ENCODE data around the gene DOK6. TPM values are rescaled to one million over a fixed set of nuclear protein-coding genes. Genes with fewer than 3 reads are reported as not detected.

Gene DOK6
- total RNA-seq, 2 experiments from 2014 or later: not detected

GRCh38 chr18:69697069-69697468 is 296.4 kb downstream of the DOK6 start:
- no peaks in the 10 kb centered on the region for H3K9me3 Mint-ChIP-seq (ENCODE audit: low read depth)
- no peaks in the 10 kb centered on the region for H3K4me1 Mint-ChIP-seq
- ChIA-PET POLR2A (interaction anchor here (0.5 kb wide), 1 partner anchor 74 kb away, joined by 8 read pairs; no protein-coding TSS in a partner anchor), CTCF (no interaction called here)
- no peak for DNase-seq
- H3K27ac Mint-ChIP-seq: no peak overlapping the region
- no peaks in the 10 kb centered on the region for H3K36me3 Mint-ChIP-seq (ENCODE audit: low read depth)
- intact Hi-C loops (cut with DNase I, micrococcal nuclease): no loop called here
- no peak overlapping the region for H3K4me3 Mint-ChIP-seq
- H3K27me3 Mint-ChIP-seq: no peaks in the 10 kb centered on the region
- ATAC-seq: no peak

GRCh38 chr18:69697689-69698088 is 297.0 kb downstream of the DOK6 start:
- ATAC-seq (no peak), DNase-seq (no peak)
- POLR2A ChIA-PET: no interaction called here
- Mint-ChIP-seq H3K9me3 (ENCODE audit: low read depth) (no peaks in the 10 kb centered on the region), H3K36me3 (ENCODE audit: low read depth) (no peaks in the 10 kb centered on the region), H3K4me1 (no peaks in the 10 kb centered on the region), H3K4me3 (no peak overlapping the region), H3K27ac (no peak overlapping the region), H3K27me3 (no peaks in the 10 kb centered on the region)
- CTCF ChIA-PET: no interaction called here
- intact Hi-C loops (cut with DNase I, micrococcal nuclease): no loop called here

GRCh38 chr18:69701305-69701704 is 300.6 kb downstream of the DOK6 start:
- CTCF ChIA-PET: no interaction called here
- POLR2A ChIA-PET: no interaction called here
- H3K36me3 Mint-ChIP-seq (ENCODE audit: low read depth): no peaks in the 10 kb centered on the region
- H3K27me3 Mint-ChIP-seq: no peaks in the 10 kb centered on the region
- H3K9me3 Mint-ChIP-seq (ENCODE audit: low read depth): no peaks in the 10 kb centered on the region
- no peaks in the 10 kb centered on the region for H3K4me1 Mint-ChIP-seq
- no peak for ATAC-seq
- no peak overlapping the region for H3K27ac Mint-ChIP-seq
- H3K4me3 Mint-ChIP-seq: no peak overlapping the region
- DNase-seq: no peak
- intact Hi-C loops (cut with DNase I, micrococcal nuclease): no loop called here

- Mint-ChIP-seq H3K27me3 (no peaks in the 10 kb centered on the region), H3K36me3 (ENCODE audit: low read depth) (no peaks in the 10 kb centered on the region), H3K27ac (no peak overlapping the region), H3K9me3 (ENCODE audit: low read depth) (no peaks in the 10 kb centered on the region), H3K4me1 (no peaks in the 10 kb centered on the region), H3K4me3 (no peak overlapping the region)
- intact Hi-C loops (cut with DNase I, micrococcal nuclease): no loop called here
- ATAC-seq (no peak), DNase-seq (no peak)
- POLR2A ChIA-PET: no interaction called here
- CTCF ChIA-PET: no interaction called here
Observed at GRCh38 chr18:69703461-69703860, 302.8 kb downstream of the DOK6 start.

GRCh38 chr18:69705987-69706386 is 305.3 kb downstream of the DOK6 start:
- Mint-ChIP-seq H3K4me1 (no peaks in the 10 kb centered on the region), H3K36me3 (ENCODE audit: low read depth) (no peaks in the 10 kb centered on the region), H3K27me3 (no peaks in the 10 kb centered on the region), H3K27ac (no peak overlapping the region), H3K9me3 (ENCODE audit: low read depth) (no peaks in the 10 kb centered on the region), H3K4me3 (no peak overlapping the region)
- intact Hi-C loops (cut with DNase I, micrococcal nuclease): no loop called here
- ChIA-PET POLR2A (no interaction called here), CTCF (no interaction called here)
- DNase-seq: no peak
- ATAC-seq: no peak

- CTCF ChIA-PET: no interaction called here
Observed at GRCh38 chr18:69708844-69709243, 308.2 kb downstream of the DOK6 start.

GRCh38 chr18:69715191-69715795 is 314.6 kb downstream of the DOK6 start:
- no peaks in the 10 kb centered on the region for H3K4me1 Mint-ChIP-seq
- peaks cover 19% of the 10 kb centered on the region for H3K9me3 Mint-ChIP-seq (ENCODE audit: low read depth)
- H3K27ac Mint-ChIP-seq: no peak overlapping the region
- CTCF ChIA-PET: no interaction called here
- H3K27me3 Mint-ChIP-seq: no peaks in the 10 kb centered on the region
- POLR2A ChIA-PET: no interaction called here
- no peak overlapping the region for H3K4me3 Mint-ChIP-seq
- intact Hi-C loops (cut with DNase I, micrococcal nuclease): no loop called here
- ATAC-seq (no peak), DNase-seq (no peak)
- H3K36me3 Mint-ChIP-seq (ENCODE audit: low read depth): peaks cover 8% of the 10 kb centered on the region

More at GRCh38 chr18:69708844-69709243, 308.2 kb downstream of the DOK6 start:
- ATAC-seq (no peak), DNase-seq (no peak)
- Mint-ChIP-seq H3K27me3 (no peaks in the 10 kb centered on the region), H3K36me3 (ENCODE audit: low read depth) (no peaks in the 10 kb centered on the region), H3K4me1 (no peaks in the 10 kb centered on the region), H3K4me3 (no peak overlapping the region), H3K9me3 (ENCODE audit: low read depth) (no peaks in the 10 kb centered on the region), H3K27ac (no peak overlapping the region)
- intact Hi-C loops (cut with DNase I, micrococcal nuclease): no loop called here
- POLR2A ChIA-PET: no interaction called here

GRCh38 chr18:69717586-69717985 is 316.9 kb downstream of the DOK6 start:
- no peak overlapping the region for H3K27ac Mint-ChIP-seq
- ChIA-PET CTCF (interaction anchor here (0.7 kb wide), 1 partner anchor 289 kb away, joined by 3 read pairs; no protein-coding TSS in a partner anchor), POLR2A (no interaction called here)
- DNase-seq: no peak
- no peak for ATAC-seq
- H3K4me3 Mint-ChIP-seq: no peak overlapping the region
- H3K9me3 Mint-ChIP-seq (ENCODE audit: low read depth): peaks cover 20% of the 10 kb centered on the region
- H3K27me3 Mint-ChIP-seq: no peaks in the 10 kb centered on the region
- H3K36me3 Mint-ChIP-seq (ENCODE audit: low read depth): peaks cover 8% of the 10 kb centered on the region
- no peaks in the 10 kb centered on the region for H3K4me1 Mint-ChIP-seq
- intact Hi-C loops (cut with DNase I, micrococcal nuclease): no loop called here

- Mint-ChIP-seq H3K27ac (no peak overlapping the region), H3K4me3 (no peak overlapping the region), H3K9me3 (ENCODE audit: low read depth) (peaks cover 20% of the 10 kb centered on the region), H3K27me3 (no peaks in the 10 kb centered on the region), H3K36me3 (ENCODE audit: low read depth) (peaks cover 8% of the 10 kb centered on the region), H3K4me1 (peaks cover 2% of the 10 kb centered on the region)
- ChIA-PET CTCF (no interaction called here), POLR2A (no interaction called here)
- DNase-seq (no peak), ATAC-seq (no peak)
- intact Hi-C loops (cut with DNase I, micrococcal nuclease): no loop called here
Observed at GRCh38 chr18:69718912-69719547, 318.3 kb downstream of the DOK6 start.

GRCh38 chr18:69720422-69720821 is 319.7 kb downstream of the DOK6 start:
- POLR2A ChIA-PET: no interaction called here
- Mint-ChIP-seq H3K27ac (no peak overlapping the region), H3K4me3 (no peak overlapping the region), H3K9me3 (ENCODE audit: low read depth) (peaks cover 20% of the 10 kb centered on the region), H3K4me1 (peaks cover 2% of the 10 kb centered on the region), H3K36me3 (ENCODE audit: low read depth) (peaks cover 8% of the 10 kb centered on the region), H3K27me3 (no peaks in the 10 kb centered on the region)
- ATAC-seq (no peak), DNase-seq (no peak)
- intact Hi-C loops (cut with DNase I, micrococcal nuclease): no loop called here
- CTCF ChIA-PET: interaction anchor here (0.7 to 1.2 kb wide), 2 partner anchors 13 to 78 kb away, joined by 3 to 4 read pairs; no protein-coding TSS in a partner anchor

GRCh38 chr18:69723434-69723833 is 322.7 kb downstream of the DOK6 start:
- DNase-seq: no peak
- H3K36me3 Mint-ChIP-seq (ENCODE audit: low read depth): peaks cover 5% of the 10 kb centered on the region
- CTCF ChIA-PET: no interaction called here
- H3K4me1 Mint-ChIP-seq: peaks cover 11% of the 10 kb centered on the region
- no peaks in the 10 kb centered on the region for H3K27me3 Mint-ChIP-seq
- peak; percentile 53 for ATAC-seq
- intact Hi-C loops (cut with DNase I, micrococcal nuclease): no loop called here
- POLR2A ChIA-PET: no interaction called here
- no peak overlapping the region for H3K4me3 Mint-ChIP-seq
- no peak overlapping the region for H3K27ac Mint-ChIP-seq
- peaks cover 11% of the 10 kb centered on the region for H3K9me3 Mint-ChIP-seq (ENCODE audit: low read depth)

GRCh38 chr18:69725009-69725408 is 324.3 kb downstream of the DOK6 start:
- intact Hi-C loops (cut with DNase I, micrococcal nuclease): no loop called here
- Mint-ChIP-seq H3K9me3 (ENCODE audit: low read depth) (peaks cover 1% of the 10 kb centered on the region), H3K27ac (no peak overlapping the region), H3K4me3 (no peak overlapping the region), H3K27me3 (no peaks in the 10 kb centered on the region), H3K4me1 (peaks cover 13% of the 10 kb centered on the region), H3K36me3 (ENCODE audit: low read depth) (no peaks in the 10 kb centered on the region)
- no peak for ATAC-seq
- CTCF ChIA-PET: no interaction called here
- POLR2A ChIA-PET: no interaction called here
- no peak for DNase-seq

All from activated CD4-positive, alpha-beta T cell treated with anti-CD3 and anti-CD28 coated beads for 36 hours (primary cell).